Breast epithelium (tissue), 3 donors: ENCODE measurements around the gene MBD1.

Experiments
- POLR2A ChIP-seq: fragments of 450-650 bp; IDR thresholded peaks from one replicate; pipeline ENCODE4 v1.6.1; 2016; ENCODE audit warnings: antibody characterized with exemption, mild to moderate bottlenecking, moderate library complexity
- TF ChIP-seq, protein P1 (sequence below), 3 donors: fragments of 450-650 bp; IDR thresholded peaks; one replicate each; pipeline ENCODE4 v1.5.1; 2016 to 2017; ENCODE audit warnings: antibody characterized with exemption in 3 of 3, mild to moderate bottlenecking in 3 of 3, moderate library complexity in 3 of 3

- TF ChIP-seq, protein P1, sequence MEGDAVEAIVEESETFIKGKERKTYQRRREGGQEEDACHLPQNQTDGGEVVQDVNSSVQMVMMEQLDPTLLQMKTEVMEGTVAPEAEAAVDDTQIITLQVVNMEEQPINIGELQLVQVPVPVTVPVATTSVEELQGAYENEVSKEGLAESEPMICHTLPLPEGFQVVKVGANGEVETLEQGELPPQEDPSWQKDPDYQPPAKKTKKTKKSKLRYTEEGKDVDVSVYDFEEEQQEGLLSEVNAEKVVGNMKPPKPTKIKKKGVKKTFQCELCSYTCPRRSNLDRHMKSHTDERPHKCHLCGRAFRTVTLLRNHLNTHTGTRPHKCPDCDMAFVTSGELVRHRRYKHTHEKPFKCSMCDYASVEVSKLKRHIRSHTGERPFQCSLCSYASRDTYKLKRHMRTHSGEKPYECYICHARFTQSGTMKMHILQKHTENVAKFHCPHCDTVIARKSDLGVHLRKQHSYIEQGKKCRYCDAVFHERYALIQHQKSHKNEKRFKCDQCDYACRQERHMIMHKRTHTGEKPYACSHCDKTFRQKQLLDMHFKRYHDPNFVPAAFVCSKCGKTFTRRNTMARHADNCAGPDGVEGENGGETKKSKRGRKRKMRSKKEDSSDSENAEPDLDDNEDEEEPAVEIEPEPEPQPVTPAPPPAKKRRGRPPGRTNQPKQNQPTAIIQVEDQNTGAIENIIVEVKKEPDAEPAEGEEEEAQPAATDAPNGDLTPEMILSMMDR (IDR thresholded peaks at IDR 0.05): no peak
- no peak for TF ChIP-seq POLR2A
Measured at GRCh38 chr18:50262977-50263376, 18.3 kb downstream of the MBD1 start.
